HAP-1 (cell line): ENCODE measurements around the gene GAS2.

Experiments
- DNase-seq, 2 experiments: peaks; one replicate each; pipeline ENCODE4 v3.0.0-alpha.2; 2016 to 2020; ENCODE audit warnings: low spot score in 2 of 2
- H3K27me3 ChIP-seq: fragments of 250-450 bp; sonication (Bioruptor Pico); 2 replicates; pipeline ENCODE4 v1.5.1; 2020; ENCODE audit warnings: low read depth, mild to moderate bottlenecking, moderate library complexity
- H3K36me3 ChIP-seq: fragments of 250-450 bp; sonication (Bioruptor Pico); replicated peaks from 2 replicates; pipeline ENCODE4 v1.5.1; 2020; ENCODE audit warnings: mild to moderate bottlenecking
- H3K4me1 ChIP-seq: fragments of 250-450 bp; sonication (Bioruptor Pico); 2 replicates; pipeline ENCODE4 v1.5.1; 2020; ENCODE audit warnings: mild to moderate bottlenecking
- H3K4me3 ChIP-seq: fragments of 250-450 bp; sonication (Bioruptor Pico); 2 replicates; pipeline ENCODE4 v1.5.1; 2020; ENCODE audit warnings: mild to moderate bottlenecking, moderate library complexity
- H3K9me3 ChIP-seq: fragments of 250-450 bp; sonication (Bioruptor Pico); 2 replicates; pipeline ENCODE4 v1.5.1; 2020; ENCODE audit warnings: mild to moderate bottlenecking, moderate library complexity
- in situ Hi-C: fragments of 300-500 bp; cut with MboI; formaldehyde crosslinking; loops from 3 replicates; pipeline ENCODE4 v1.14.3; 2020; ENCODE audit warnings: low sequenced_read_pairs, inconsistent platforms, mixed read lengths

Gene GAS2

GRCh38 chr11:22798901-22799300 lies 132.5 kb downstream of the GAS2 start:
- Histone ChIP-seq H3K36me3 (no peaks in the 10 kb centered on the region), H3K9me3 (no peaks in the 10 kb centered on the region), H3K27me3 (no peaks in the 10 kb centered on the region), H3K4me1 (no peaks in the 10 kb centered on the region), H3K4me3 (no peak overlapping the region)
- in situ Hi-C loops, result loop anchor here (25.0 kb wide), 1 partner anchor 462 kb away; the partner anchor contains the start of gene SLC17A6
- no peak for DNase-seq

- no peaks in the 10 kb centered on the region for H3K36me3 ChIP-seq
- in situ Hi-C loops, result no loop called here
- DNase-seq, result no peak
- peaks cover 12% of the 10 kb centered on the region for H3K4me1 ChIP-seq
- no peaks in the 10 kb centered on the region for H3K9me3 ChIP-seq
- H3K27me3 ChIP-seq, result no peaks in the 10 kb centered on the region
- no peak overlapping the region for H3K4me3 ChIP-seq
Observed at GRCh38 chr11:22800482-22800881, 134.1 kb downstream of the GAS2 start.

GRCh38 chr11:22802861-22803260 lies 136.4 kb downstream of the GAS2 start:
- no peak overlapping the region for H3K4me3 ChIP-seq
- in situ Hi-C loops, result no loop called here
- no peaks in the 10 kb centered on the region for H3K36me3 ChIP-seq
- H3K4me1 ChIP-seq, result peaks cover 15% of the 10 kb centered on the region
- H3K9me3 ChIP-seq, result no peaks in the 10 kb centered on the region
- DNase-seq, result no peak
- no peaks in the 10 kb centered on the region for H3K27me3 ChIP-seq

- H3K27me3 ChIP-seq, result no peaks in the 10 kb centered on the region
- H3K9me3 ChIP-seq, result peaks cover 4% of the 10 kb centered on the region; the same call in 1 of the 2 replicates
- no peaks in the 10 kb centered on the region for H3K36me3 ChIP-seq
- no peak overlapping the region for H3K4me3 ChIP-seq
- in situ Hi-C loops, result no loop called here
- H3K4me1 ChIP-seq, result peaks cover 15% of the 10 kb centered on the region
- no peak for DNase-seq
Observed at GRCh38 chr11:22807391-22807790, 141.0 kb downstream of the GAS2 start.

- no peaks in the 10 kb centered on the region for H3K27me3 ChIP-seq
- H3K4me1 ChIP-seq, result peaks cover 15% of the 10 kb centered on the region
- no peak overlapping the region for H3K4me3 ChIP-seq
- in situ Hi-C loops, result no loop called here
- no peak for DNase-seq
- peaks cover 4% of the 10 kb centered on the region; the same call in 1 of the 2 replicates for H3K9me3 ChIP-seq
- H3K36me3 ChIP-seq, result no peaks in the 10 kb centered on the region
Observed at GRCh38 chr11:22807855-22808570, 141.6 kb downstream of the GAS2 start.

- no peak for DNase-seq
- no peak overlapping the region for H3K4me3 ChIP-seq
- no peaks in the 10 kb centered on the region for H3K27me3 ChIP-seq
- peaks cover 15% of the 10 kb centered on the region for H3K4me1 ChIP-seq
- in situ Hi-C loops, result no loop called here
- H3K9me3 ChIP-seq, result peaks cover 4% of the 10 kb centered on the region; the same call in 1 of the 2 replicates
- no peaks in the 10 kb centered on the region for H3K36me3 ChIP-seq
Observed at GRCh38 chr11:22808571-22809197, 142.3 kb downstream of the GAS2 start.

- H3K36me3 ChIP-seq, result no peaks in the 10 kb centered on the region
- H3K4me3 ChIP-seq, result no peak overlapping the region
- peaks cover 4% of the 10 kb centered on the region; the same call in 1 of the 2 replicates for H3K9me3 ChIP-seq
- no peaks in the 10 kb centered on the region for H3K27me3 ChIP-seq
- H3K4me1 ChIP-seq, result peaks cover 8% of the 10 kb centered on the region
- in situ Hi-C loops, result no loop called here
- DNase-seq, result no peak
Observed at GRCh38 chr11:22809893-22810292, 143.5 kb downstream of the GAS2 start.

- peaks cover 48% of the 10 kb centered on the region for H3K36me3 ChIP-seq
- in situ Hi-C loops, result no loop called here
Observed at GRCh38 chr11:22822203-22822602, 155.8 kb downstream of the GAS2 start.

GRCh38 chr11:22828373-22828772 lies 162.0 kb downstream of the GAS2 start:
- no peaks in the 10 kb centered on the region for H3K27me3 ChIP-seq
- H3K36me3 ChIP-seq, result peaks cover 18% of the 10 kb centered on the region
- H3K9me3 ChIP-seq, result no peaks in the 10 kb centered on the region
- H3K4me1 ChIP-seq, result peaks cover 5% of the 10 kb centered on the region; the same call in 1 of the 2 replicates
- in situ Hi-C loops, result no loop called here
- H3K4me3 ChIP-seq, result peak overlapping the region; percentile 91
- no peak for DNase-seq

More at GRCh38 chr11:22822203-22822602, 155.8 kb downstream of the GAS2 start:
- H3K4me1 ChIP-seq, result no peaks in the 10 kb centered on the region
- H3K27me3 ChIP-seq, result no peaks in the 10 kb centered on the region
- no peak for DNase-seq
- H3K4me3 ChIP-seq, result no peak overlapping the region
- H3K9me3 ChIP-seq, result no peaks in the 10 kb centered on the region

- Histone ChIP-seq H3K4me1 (peaks cover 5% of the 10 kb centered on the region; the same call in 1 of the 2 replicates), H3K9me3 (no peaks in the 10 kb centered on the region), H3K4me3 (peak within 1 kb of the TSS; percentile 91), H3K27me3 (no peaks in the 10 kb centered on the region), H3K36me3 (peaks cover 14% of the 10 kb centered on the region)
- DNase-seq, result peak; percentile 86 to 98
- in situ Hi-C loops, result no loop called here
Observed at GRCh38 chr11:22829231-22830081, 163.0 kb downstream of the GAS2 start, which contains the start of gene SVIP. Gene SVIP, minus strand, starts transcription at chr11:22829801. Its CDS starts 53 bp downstream, at chr11:22829748.

GRCh38 chr11:22830082-22830414 lies 163.6 kb downstream of the GAS2 start:
- in situ Hi-C loops, result no loop called here
- no peak for DNase-seq
- Histone ChIP-seq H3K9me3 (no peaks in the 10 kb centered on the region), H3K36me3 (peaks cover 13% of the 10 kb centered on the region), H3K4me1 (peaks cover 5% of the 10 kb centered on the region; the same call in 1 of the 2 replicates), H3K27me3 (no peaks in the 10 kb centered on the region), H3K4me3 (no peak overlapping the region)

- Histone ChIP-seq H3K4me3 (no peak overlapping the region), H3K27me3 (no peaks in the 10 kb centered on the region), H3K9me3 (no peaks in the 10 kb centered on the region), H3K36me3 (no peaks in the 10 kb centered on the region), H3K4me1 (peaks cover 5% of the 10 kb centered on the region; the same call in 1 of the 2 replicates)
- no peak for DNase-seq
- in situ Hi-C loops, result no loop called here
Observed at GRCh38 chr11:22832315-22833015, 166.1 kb downstream of the GAS2 start.

GRCh38 chr11:22846726-22847125 lies 180.3 kb downstream of the GAS2 start:
- Histone ChIP-seq H3K27me3 (no peaks in the 10 kb centered on the region), H3K9me3 (no peaks in the 10 kb centered on the region), H3K4me1 (no peaks in the 10 kb centered on the region), H3K4me3 (no peak overlapping the region), H3K36me3 (no peaks in the 10 kb centered on the region)
- DNase-seq, result no peak
- in situ Hi-C loops, result no loop called here
